ENCODE data around the gene SOD1.

Gene SOD1

DNA sequence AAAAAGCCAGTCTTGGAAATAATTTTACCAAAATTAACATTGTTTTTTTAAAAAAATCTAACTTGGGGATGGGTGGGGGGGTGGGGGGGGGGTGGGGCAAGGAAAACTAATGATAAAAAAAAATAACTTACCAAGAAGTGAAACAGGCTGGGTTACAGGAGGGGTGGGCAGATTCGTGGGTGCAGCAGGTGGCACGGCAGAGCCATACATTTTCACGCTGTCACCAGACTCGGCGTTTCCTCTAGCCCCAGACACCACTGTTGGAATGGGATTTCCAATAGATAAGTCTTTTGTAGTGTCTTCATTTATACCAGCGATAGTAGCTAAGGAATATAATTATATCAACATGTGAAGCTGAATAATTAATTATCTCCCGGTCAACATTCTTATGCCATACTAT lies 25.4 kb downstream of the SOD1 start:
- DNase-seq (ENCODE audit: low read depth): no peak

DNA sequence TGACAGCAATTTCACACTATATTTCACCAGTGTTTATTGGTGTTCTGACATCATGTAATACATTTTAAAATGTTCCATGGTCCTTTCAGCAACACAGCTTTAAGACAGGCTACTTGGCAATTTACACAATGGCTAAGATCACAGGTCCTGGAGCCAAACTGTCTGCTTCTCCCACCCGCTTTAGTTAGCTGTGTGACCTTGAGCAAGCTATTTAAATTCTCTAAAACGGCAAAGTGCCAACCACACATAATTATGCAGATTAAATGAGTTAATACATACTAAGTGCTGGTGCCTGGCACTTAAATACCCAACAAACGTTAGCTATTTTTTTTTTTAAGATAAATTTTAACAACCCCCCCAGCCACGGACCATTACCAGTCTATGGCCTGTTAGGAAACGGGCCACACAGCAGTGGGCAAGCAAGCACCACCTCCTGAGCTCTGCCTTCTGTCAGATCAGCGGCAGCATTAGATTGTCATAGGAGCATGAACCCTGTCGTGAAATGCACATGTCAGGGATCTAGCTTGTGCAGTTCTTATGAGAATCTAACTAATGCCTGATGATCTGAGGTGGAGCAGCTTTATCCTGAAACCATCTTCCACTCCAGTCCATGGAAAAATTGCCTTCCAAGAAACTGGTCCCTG lies 26.9 kb downstream of the SOD1 start:
- no peak for DNase-seq (ENCODE audit: low read depth)

DNA sequence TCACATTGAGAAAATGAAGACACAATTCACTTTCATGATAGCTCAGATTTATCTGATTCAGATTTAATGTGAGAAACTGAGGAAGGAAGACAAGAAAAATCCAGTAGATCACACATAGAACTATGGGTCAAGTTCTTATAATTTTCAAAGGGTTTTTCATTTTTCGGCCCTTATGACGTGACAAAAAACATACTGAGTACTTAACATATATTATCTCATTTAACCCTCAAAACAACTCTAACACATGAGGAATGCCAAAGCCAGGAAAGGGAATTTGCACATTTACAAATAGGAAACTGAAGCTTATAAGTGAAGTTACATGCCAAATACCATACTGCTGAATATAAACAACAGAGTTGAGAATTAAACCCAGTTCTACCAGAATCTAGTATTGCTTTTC lies 27.6 kb downstream of the SOD1 start:
- no peak for DNase-seq (ENCODE audit: low read depth)

DNA sequence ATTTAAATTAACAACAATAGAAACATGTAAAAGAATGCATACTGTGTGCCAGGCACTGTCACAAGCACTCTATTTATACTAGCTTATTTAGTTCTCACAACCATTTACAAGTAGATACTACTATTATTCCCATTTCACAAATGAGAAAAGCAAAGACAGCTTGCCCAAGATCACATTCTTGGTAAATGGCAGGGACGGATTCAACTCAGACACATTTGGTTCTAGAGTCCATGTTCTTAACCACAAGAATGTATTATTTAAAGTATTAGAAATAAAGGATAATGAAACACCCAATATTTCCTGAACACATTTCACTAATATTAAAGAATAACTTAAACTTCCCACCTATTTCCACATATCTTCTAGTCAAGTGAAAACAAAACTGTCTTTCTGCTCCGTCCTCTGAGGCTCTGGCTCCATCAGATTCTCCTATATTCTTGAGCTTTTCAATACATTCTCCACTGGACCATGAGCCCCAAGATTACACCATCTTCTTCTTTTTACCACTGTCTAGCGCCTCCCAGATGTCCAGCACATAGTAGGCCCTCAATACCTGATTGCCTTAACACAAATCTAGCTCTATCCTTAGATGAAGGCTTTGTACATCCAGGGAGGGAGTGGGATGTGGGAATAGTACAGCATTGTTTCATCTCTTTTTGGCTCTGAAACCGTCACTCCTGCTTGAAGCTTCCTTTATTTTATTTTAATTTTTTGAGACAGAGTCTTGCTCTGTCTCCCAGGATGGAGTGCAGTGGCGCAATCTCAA lies 29.3 kb downstream of the SOD1 start:
- no peak for DNase-seq (ENCODE audit: low read depth)

DNA sequence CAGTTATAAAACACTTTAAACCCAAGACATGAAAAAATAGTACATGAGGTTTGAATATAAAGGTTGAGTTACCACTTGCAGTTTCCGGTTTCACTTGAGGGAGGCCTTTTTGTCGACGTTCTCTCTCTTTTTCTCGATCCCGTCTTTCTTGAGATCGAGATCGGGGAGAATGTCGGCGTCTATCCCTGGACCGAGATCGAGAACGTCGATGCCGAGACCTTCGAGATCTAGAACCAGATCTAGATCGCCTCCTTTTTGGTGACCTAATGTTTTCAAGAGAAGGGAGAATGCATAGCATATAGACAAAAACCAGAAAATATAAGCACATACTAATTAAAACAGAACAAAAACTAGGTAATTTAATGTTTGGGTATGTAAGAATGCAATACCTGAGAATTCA lies 33.7 kb downstream of the SOD1 start:
- DNase-seq (ENCODE audit: low read depth): no peak

DNA sequence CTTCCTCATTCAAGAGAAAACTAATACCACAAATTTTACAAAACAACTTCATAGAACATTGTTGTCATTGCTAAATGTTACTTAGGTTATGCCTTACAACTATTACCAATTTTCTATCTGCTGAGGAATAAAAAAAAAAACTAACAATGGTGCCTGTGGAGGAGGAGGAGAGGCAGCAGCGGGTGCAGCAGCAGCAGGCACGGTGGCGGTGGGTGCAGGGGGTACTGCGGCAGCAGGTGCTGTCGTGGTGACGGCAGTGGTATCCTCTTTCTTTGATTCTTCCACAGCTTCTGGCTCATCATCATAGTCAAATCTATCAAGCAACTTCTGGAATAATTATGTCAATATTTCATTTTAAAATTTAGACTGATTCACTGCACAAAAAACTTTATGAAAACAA lies 36.9 kb downstream of the SOD1 start:
- no peak for DNase-seq (ENCODE audit: low read depth)

DNA sequence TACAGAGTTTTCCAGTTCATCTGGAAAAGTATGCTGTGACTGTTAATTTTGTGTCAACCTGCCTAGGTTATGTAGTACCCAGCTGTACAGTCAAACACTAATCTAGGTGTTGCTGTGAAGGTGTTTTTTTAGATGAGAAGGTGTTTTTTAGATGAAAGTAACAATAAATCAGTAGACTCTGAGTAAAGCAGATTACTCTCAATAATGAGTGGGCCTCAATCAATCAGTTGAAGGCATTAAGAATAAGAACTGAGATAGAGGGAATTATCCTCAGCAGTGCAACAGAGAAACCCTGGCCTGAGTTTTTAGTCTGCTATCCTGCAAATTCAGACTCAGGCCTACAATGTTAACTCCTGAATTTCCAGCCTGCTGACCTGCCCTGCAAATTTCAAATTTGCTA lies 39.0 kb downstream of the SOD1 start:
- no peak for DNase-seq (ENCODE audit: low read depth)

DNA sequence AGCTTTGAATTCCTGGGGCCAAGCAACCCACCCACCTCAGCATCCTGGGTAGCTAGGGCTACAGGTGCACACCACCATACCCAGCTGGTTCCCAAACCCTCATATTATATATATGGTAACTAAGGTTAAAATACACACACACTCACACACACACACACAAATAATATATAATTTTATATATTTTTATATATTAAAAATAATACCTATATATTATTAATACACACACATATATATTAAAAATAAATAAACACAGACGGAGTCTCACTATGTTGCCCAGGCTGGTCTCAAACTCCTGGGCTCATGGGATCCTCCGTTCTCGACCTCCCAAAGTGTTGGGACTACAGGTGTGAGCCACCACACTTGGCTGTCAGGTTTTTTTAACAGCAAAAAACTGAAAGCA lies 40.5 kb downstream of the SOD1 start:
- no peak for DNase-seq (ENCODE audit: low read depth)

DNA sequence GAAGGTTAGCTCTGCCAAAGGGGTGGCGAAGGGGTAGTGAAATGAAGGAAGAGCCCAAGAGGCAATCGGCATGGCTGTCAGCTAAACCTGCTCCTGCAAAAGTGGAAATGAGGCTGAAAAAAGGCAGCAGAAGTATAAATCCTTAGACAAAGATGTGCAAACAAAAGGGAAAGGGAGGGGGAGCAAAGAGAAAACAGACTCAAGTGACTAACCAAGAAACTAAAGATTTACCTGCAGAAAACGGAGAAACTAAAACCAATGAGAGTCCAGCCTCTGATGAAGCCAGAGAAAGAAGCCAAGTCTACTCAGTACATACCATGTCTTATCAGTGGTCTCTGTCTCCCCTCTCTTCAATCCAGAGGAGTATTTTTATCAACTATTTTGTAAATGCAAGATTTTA lies 47.1 kb downstream of the SOD1 start:
- no peak for DNase-seq (ENCODE audit: low read depth)

DNA sequence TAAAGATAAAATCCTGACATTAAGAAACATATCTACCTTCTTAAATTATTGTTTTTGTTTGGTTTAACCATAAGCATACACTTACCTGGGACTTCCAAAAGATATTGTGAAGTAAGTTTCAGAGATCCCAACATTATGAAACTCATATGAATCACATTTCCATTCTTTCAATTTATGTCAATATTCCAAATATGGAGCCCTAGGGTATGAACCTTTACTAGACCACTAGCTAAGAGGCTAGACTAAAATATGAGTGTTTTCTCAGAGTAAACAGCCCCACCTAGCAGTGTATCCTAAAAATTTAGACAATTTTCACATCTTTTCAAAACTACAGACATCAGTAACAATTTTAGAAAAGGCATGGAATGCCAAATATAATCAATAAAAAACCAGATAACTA lies 48.0 kb downstream of the SOD1 start:
- no peak for DNase-seq (ENCODE audit: low read depth)

DNA sequence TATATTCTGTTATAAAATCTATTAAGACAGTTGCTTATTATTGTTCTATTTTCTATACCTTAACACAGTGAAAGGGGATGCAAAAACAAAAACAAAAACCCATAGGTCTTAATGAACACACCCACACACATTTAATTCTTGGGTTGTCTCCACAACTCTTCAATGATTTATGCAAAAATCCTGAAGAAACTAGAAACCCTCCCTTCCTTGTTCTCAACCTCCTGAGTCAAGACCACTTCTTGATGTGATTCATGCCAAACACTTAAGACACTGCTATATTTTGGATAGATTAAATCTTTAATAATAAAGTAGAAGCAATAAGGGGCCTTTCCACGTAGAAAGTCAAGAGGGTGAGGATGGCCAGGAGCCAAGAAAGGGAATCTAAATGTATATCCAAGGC lies 49.0 kb downstream of the SOD1 start:
- no peak for DNase-seq (ENCODE audit: low read depth)

DNA sequence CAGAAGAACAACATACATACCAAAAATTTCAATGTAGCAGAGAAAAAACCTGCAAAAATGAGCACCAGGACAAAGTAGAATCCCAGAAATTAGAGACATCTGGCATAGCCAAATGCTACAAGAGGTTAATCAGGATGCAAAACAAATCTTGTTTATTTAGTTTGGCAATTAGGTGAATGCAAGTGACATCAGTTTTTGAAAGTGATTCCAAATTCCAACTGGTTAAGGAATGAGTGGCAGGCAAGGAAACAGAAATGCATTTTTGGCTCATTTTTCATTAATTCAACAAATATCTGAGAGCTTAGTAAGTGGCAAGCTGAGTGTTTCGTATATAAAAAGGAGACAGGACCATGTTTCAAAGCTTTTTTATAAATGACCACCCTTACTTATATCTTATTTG lies 51.1 kb downstream of the SOD1 start:
- DNase-seq (ENCODE audit: low read depth): no peak

DNA sequence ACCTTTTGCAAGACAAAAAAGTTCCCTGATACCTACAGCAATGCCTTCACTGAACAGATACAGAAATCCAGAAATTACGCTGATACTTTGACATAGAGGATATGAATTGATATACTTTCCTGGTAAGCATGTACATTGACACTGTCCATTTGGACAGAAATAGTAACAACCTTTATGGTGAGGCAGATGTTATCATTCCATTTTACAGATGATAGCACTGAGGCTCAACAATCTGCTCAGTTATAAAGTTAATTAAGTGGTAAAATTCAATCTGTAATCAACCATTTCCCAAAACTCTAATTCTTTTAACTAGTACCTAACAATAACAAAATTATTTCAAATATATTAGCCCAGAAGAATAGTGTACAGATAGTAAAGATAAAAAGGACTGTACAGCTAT lies 51.8 kb downstream of the SOD1 start:
- no peak for DNase-seq (ENCODE audit: low read depth)

DNA sequence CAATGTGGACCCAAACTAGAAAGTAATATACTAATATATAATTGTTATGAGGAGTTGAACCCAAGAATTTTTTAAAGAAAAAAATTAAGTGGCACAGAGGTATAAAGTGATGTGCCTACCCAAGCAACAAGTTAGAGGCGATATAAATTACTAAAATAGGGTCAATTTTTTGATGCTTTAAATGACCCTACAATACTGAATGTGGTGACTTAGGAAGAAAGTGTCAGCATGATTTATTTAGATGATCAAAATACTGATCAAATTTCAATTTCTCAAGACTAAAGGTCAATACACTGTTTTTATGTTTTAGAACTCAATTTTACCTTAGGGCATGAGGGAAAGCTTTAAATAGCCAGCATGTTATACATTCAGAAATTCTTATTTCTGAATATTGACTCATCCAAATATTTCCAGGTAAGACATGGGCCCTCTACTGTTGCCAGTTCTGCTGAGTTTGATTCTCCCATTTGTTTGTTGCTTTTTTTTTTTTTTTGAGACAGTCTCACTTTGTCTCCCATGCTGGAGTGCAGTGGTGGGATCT lies 52.3 kb downstream of the SOD1 start:
- no peak for DNase-seq (ENCODE audit: low read depth)

DNA sequence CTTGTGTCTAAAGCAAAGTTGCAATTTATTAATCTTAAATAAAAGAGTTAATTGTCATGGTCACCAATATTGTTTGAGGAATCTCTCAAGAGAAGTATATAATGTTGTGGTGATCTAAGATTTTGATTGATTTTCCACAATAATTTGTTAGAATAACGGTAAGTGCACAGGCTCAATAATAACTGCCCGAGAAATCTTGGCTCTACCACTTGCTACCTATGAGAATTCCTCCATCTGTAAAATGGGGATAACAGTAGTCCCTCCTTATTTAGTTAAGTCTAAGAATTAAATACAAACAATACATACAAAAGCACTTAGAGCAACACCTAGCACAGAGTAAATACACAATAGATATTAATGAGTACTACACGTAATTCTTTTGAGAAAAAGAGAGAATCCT lies 53.6 kb downstream of the SOD1 start:
- no peak for DNase-seq (ENCODE audit: low read depth)

DNA sequence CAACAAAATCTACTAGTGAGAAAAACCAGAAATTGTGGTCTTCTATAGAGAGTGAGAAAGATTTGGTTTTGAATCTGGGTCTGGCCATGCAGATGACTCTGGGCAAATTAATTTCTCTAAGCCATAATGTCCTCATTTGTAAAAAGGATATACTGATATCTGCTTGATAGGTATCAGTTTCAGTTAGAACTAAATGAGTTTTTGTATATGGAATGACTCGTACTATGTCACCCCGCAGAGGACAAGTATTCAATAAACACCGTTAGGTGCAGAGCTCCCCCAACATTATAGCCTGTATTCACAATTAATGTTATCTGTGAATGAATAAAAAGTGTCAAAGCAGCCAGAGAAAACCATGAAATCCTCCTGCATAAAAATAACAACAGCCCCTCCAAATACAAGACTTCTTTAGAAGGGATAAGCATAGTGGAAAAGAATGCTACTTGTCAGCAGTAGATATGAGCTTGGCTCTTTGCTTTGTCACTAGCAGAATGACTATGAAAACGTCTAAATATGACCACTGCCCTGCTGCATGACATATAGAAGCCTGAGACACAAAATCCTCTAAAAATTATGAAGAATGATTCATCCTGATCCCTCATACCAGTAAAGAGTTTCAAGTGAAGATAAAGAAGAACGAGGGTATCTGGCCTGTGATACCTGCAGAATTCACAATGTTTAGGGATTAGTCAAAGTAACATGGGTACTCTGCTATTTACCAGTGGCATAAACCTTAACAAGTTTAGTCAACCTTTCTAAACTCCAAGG lies 54.7 kb downstream of the SOD1 start:
- no peak for DNase-seq (ENCODE audit: low read depth)

DNA sequence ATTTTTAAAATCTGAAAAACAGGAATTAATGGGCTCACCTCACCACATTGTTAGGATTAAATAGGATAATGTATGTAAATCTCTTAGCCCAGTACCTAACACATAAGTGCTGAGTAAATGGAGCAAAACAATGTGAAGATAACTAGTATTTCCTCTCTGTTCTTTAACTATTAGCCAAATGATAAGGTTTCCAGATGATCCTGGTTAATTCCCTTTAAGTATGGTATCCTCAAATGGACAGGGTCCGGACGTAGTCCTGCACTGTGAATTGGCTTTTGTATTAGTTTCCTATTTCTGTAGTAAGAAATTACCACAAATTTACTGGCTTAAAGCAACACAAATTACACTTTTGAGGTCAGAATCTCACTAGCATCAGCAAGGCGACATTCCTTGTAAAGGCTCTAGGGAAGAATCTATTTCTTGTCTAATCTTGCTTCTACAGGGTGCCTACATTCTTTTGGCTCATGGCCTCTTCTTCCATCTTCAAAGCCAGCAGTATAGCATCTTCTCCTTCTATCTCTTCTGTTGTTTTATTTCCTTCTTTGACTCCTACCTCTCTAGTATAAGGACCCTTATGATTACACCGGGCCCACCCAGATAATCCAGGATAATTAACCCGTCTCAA lies 55.4 kb downstream of the SOD1 start:
- no peak for DNase-seq (ENCODE audit: low read depth)

DNA sequence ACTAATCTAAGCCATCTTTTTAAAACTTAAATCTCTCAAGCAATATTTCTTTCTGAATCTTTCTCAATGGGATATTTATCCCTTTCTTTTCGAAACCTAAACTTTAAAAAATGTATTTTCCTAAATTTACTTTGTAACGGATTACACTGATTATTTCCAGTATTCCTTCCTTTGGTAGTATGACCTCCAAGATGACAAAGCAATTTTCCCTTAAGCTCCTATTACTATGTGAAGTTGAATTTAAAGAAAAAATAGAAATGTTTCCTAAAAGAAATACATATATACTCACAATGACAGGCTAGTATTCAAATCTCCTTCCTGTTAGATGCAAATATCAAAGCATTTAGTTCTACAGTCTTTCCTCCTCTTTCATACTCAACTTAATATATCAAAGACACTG lies 56.6 kb downstream of the SOD1 start:
- DNase-seq (ENCODE audit: low read depth): no peak
